ENCODE measurements around the gene PARVB. TPM values are rescaled to one million over a fixed set of nuclear protein-coding genes. Genes with fewer than 3 reads are reported as not detected.

Gene PARVB
- total and polyA plus RNA-seq, 10 of the 15 experiments (the other 5 are each of a cell fraction or from before 2014, with no cell fraction given), result 5.2 to 264 (median 76.0) TPM

DNA sequence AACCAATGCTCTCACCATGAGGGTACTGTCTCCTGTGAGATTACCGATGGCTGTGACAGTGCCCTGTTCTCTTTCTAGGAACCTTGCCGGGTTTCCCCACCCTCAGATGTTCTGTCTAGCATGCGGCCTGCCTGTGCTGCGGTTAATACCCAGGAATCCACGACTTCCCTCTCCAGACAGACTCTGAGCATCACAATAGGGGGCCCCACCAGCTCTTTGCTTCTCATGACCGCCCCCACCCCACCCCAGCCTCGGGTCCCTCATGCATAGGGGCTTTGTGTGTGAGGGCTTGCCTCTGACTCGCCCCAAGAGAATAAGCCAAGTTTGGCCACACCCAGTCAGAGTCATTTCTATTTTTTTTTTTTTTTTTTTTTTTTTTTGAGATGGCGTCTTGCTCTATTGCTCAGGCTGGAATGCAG, 166.9 kb downstream of the PARVB start (continued):
- TF ChIP-seq, protein P1, sequence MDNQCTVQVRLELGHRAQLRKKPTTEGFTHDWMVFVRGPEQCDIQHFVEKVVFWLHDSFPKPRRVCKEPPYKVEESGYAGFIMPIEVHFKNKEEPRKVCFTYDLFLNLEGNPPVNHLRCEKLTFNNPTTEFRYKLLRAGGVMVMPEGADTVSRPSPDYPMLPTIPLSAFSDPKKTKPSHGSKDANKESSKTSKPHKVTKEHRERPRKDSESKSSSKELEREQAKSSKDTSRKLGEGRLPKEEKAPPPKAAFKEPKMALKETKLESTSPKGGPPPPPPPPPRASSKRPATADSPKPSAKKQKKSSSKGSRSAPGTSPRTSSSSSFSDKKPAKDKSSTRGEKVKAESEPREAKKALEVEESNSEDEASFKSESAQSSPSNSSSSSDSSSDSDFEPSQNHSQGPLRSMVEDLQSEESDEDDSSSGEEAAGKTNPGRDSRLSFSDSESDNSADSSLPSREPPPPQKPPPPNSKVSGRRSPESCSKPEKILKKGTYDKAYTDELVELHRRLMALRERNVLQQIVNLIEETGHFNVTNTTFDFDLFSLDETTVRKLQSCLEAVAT (IDR thresholded peaks at IDR 0.05), result 0 out of 2 replicates have a peak, but pooled peaks have one; percentile 50
- TF ChIP-seq SMAD5 (IDR thresholded peaks at IDR 0.05; ENCODE audit: low read depth) (no peak), TAF1 (IDR thresholded peaks at IDR 0.05; ENCODE audit: borderline replicate concordance, low read depth, low read length) (no peak), YY1 (IDR thresholded peaks at IDR 0.05; ENCODE audit: low read depth, low read length) (no peak), RELB (IDR thresholded peaks at IDR 0.05; ENCODE audit: low read depth) (peak; percentile 33; the same call in 1 of the 2 replicates), IKZF2 (IDR thresholded peaks at IDR 0.05) (peak; percentile 12 to 39; a peak in 2 of 4 replicates), BMI1 (IDR thresholded peaks at IDR 0.05; ENCODE audit: borderline replicate concordance) (no peak), MEF2B (IDR thresholded peaks at IDR 0.05; ENCODE audit: partially characterized antibody, poor library complexity, severe bottlenecking) (peak; percentile 60), BCLAF1 (IDR thresholded peaks at IDR 0.05) (no peak), NBN (IDR thresholded peaks at IDR 0.05) (peak; percentile 70; the same call in 1 of the 2 replicates)
- TF ChIP-seq, protein P2, sequence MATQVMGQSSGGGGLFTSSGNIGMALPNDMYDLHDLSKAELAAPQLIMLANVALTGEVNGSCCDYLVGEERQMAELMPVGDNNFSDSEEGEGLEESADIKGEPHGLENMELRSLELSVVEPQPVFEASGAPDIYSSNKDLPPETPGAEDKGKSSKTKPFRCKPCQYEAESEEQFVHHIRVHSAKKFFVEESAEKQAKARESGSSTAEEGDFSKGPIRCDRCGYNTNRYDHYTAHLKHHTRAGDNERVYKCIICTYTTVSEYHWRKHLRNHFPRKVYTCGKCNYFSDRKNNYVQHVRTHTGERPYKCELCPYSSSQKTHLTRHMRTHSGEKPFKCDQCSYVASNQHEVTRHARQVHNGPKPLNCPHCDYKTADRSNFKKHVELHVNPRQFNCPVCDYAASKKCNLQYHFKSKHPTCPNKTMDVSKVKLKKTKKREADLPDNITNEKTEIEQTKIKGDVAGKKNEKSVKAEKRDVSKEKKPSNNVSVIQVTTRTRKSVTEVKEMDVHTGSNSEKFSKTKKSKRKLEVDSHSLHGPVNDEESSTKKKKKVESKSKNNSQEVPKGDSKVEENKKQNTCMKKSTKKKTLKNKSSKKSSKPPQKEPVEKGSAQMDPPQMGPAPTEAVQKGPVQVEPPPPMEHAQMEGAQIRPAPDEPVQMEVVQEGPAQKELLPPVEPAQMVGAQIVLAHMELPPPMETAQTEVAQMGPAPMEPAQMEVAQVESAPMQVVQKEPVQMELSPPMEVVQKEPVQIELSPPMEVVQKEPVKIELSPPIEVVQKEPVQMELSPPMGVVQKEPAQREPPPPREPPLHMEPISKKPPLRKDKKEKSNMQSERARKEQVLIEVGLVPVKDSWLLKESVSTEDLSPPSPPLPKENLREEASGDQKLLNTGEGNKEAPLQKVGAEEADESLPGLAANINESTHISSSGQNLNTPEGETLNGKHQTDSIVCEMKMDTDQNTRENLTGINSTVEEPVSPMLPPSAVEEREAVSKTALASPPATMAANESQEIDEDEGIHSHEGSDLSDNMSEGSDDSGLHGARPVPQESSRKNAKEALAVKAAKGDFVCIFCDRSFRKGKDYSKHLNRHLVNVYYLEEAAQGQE (IDR thresholded peaks at IDR 0.05; ENCODE audit: low read depth, low read length), result no peak

Data from GM12878 (cell line).